HepG2 (cell line): ENCODE data around the gene OCLN. TPM values are rescaled to one million over a fixed set of nuclear protein-coding genes. Genes with fewer than 3 reads are reported as not detected.

Source experiments
- CAMTA2 ChIP-seq: sonication (generic); formaldehyde crosslinking; IDR thresholded peaks from 2 replicates; pipeline ENCODE4 v1.4.0; 2020; ENCODE audit warnings: mild to moderate bottlenecking, missing genetic modification reagents, borderline replicate concordance
- FOXA3 ChIP-seq: IDR thresholded peaks from 2 replicates; pipeline ENCODE4 v1.6.1; 2016; ENCODE audit warnings: missing genetic modification reagents, missing compliant biosample characterization
- GABPA ChIP-seq, 2 experiments: IDR thresholded peaks; 2 replicates each; pipeline ENCODE4 v1.6.1; 2011 to 2016; ENCODE audit warnings: low read depth in 2 of 2, low read length in 1 of 2, missing biosample characterization in 1 of 2, missing genetic modification characterization in 1 of 2
- HNRNPLL ChIP-seq: fragments of 200-400 bp; formaldehyde crosslinking; IDR thresholded peaks from 2 replicates; pipeline ENCODE4 v1.6.1; 2017; ENCODE audit warnings: mild to moderate bottlenecking, low read depth, low read length; ENCODE audit not compliant: poor library complexity, severe bottlenecking
- MAF1 ChIP-seq: sonication (generic); formaldehyde crosslinking; IDR thresholded peaks from 2 replicates; pipeline ENCODE4 v1.5.0; 2020; ENCODE audit warnings: missing genetic modification reagents, borderline replicate concordance
- MEF2D ChIP-seq: sonication (generic); formaldehyde crosslinking; IDR thresholded peaks from 2 replicates; pipeline ENCODE4 v1.5.1; 2020; ENCODE audit warnings: mild to moderate bottlenecking, missing genetic modification reagents
- NAIF1 ChIP-seq: sonication (generic); formaldehyde crosslinking; IDR thresholded peaks from 2 replicates; pipeline ENCODE4 v1.5.0; 2020; ENCODE audit warnings: mild to moderate bottlenecking, missing genetic modification reagents, borderline replicate concordance
- THAP9 ChIP-seq: sonication (generic); formaldehyde crosslinking; IDR thresholded peaks from 2 replicates; pipeline ENCODE4; 2020; ENCODE audit warnings: missing genetic modification reagents, mild to moderate bottlenecking, borderline replicate concordance
- ZBTB26 ChIP-seq: IDR thresholded peaks from 2 replicates; pipeline ENCODE4 v1.6.1; 2016; ENCODE audit warnings: missing compliant biosample characterization, missing genetic modification reagents, borderline replicate concordance
- ZNF460 ChIP-seq: sonication (generic); formaldehyde crosslinking; IDR thresholded peaks from 2 replicates; pipeline ENCODE4 v1.5.1; 2020; ENCODE audit warnings: missing genetic modification reagents, mild to moderate bottlenecking, borderline replicate concordance
- ZNF547 ChIP-seq: sonication (generic); formaldehyde crosslinking; IDR thresholded peaks from 2 replicates; pipeline ENCODE4 v1.5.1; 2020; ENCODE audit warnings: mild to moderate bottlenecking, missing genetic modification reagents
- polyA plus RNA-seq, 8 experiments: library from polyadenylated mRNA; depleted of rRNA in 3 of 8; stranded (reverse) in 7 of 8; unstranded in 1 of 8; fragments of >200 nt; fragmentation: Illumina TruSeq in 4 of 8; extraction: Trizol in 4 of 8; gene quantifications; 2 replicates each; pipeline versions ENCODE4 v1.2.1 to v1.2.3, GENCODE V29; 2011 to 2016; ENCODE audit warnings: low read depth in 4 of 8, missing spikeins in 1 of 8, mixed read lengths in 1 of 8; ENCODE audit not compliant: insufficient read depth in 1 of 8
- total RNA-seq, 5 experiments: library from RNA; depleted of rRNA; stranded (reverse); fragments of >200 nt; fragmentation: Illumina TruSeq; extraction: Trizol; gene quantifications; 2 replicates each; pipeline ENCODE4 v1.2.3, GENCODE V29; 2016; ENCODE audit warnings: low read depth in 1 of 5
- TF ChIP-seq, protein P1 (sequence below): sonication (generic); formaldehyde crosslinking; IDR thresholded peaks from 2 replicates; pipeline ENCODE4 v1.4.0; 2020; ENCODE audit warnings: missing genetic modification reagents
- TF ChIP-seq, protein P2 (sequence below): sonication (generic); formaldehyde crosslinking; IDR thresholded peaks from 2 replicates; pipeline ENCODE4 v1.9.0; 2021; ENCODE audit warnings: missing genetic modification reagents, borderline replicate concordance

The OCLN gene
- total and polyA plus RNA-seq, 2 of the 13 experiments (the other 11 are each of a cell fraction or from before 2014, with no cell fraction given), result 24.1 to 34.8 TPM

GRCh38 chr5:69493396-69494133, 975 bp downstream of the OCLN start (continued):
- TF ChIP-seq, protein P1, sequence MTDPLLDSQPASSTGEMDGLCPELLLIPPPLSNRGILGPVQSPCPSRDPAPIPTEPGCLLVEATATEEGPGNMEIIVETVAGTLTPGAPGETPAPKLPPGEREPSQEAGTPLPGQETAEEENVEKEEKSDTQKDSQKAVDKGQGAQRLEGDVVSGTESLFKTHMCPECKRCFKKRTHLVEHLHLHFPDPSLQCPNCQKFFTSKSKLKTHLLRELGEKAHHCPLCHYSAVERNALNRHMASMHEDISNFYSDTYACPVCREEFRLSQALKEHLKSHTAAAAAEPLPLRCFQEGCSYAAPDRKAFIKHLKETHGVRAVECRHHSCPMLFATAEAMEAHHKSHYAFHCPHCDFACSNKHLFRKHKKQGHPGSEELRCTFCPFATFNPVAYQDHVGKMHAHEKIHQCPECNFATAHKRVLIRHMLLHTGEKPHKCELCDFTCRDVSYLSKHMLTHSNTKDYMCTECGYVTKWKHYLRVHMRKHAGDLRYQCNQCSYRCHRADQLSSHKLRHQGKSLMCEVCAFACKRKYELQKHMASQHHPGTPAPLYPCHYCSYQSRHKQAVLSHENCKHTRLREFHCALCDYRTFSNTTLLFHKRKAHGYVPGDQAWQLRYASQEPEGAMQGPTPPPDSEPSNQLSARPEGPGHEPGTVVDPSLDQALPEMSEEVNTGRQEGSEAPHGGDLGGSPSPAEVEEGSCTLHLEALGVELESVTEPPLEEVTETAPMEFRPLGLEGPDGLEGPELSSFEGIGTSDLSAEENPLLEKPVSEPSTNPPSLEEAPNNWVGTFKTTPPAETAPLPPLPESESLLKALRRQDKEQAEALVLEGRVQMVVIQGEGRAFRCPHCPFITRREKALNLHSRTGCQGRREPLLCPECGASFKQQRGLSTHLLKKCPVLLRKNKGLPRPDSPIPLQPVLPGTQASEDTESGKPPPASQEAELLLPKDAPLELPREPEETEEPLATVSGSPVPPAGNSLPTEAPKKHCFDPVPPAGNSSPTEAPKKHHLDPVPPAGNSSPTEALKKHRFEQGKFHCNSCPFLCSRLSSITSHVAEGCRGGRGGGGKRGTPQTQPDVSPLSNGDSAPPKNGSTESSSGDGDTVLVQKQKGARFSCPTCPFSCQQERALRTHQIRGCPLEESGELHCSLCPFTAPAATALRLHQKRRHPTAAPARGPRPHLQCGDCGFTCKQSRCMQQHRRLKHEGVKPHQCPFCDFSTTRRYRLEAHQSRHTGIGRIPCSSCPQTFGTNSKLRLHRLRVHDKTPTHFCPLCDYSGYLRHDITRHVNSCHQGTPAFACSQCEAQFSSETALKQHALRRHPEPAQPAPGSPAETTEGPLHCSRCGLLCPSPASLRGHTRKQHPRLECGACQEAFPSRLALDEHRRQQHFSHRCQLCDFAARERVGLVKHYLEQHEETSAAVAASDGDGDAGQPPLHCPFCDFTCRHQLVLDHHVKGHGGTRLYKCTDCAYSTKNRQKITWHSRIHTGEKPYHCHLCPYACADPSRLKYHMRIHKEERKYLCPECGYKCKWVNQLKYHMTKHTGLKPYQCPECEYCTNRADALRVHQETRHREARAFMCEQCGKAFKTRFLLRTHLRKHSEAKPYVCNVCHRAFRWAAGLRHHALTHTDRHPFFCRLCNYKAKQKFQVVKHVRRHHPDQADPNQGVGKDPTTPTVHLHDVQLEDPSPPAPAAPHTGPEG (CRISPR knock-in tag), result 0 out of 2 replicates have a peak, but pooled peaks have one; percentile 42
- TF ChIP-seq, protein P2, sequence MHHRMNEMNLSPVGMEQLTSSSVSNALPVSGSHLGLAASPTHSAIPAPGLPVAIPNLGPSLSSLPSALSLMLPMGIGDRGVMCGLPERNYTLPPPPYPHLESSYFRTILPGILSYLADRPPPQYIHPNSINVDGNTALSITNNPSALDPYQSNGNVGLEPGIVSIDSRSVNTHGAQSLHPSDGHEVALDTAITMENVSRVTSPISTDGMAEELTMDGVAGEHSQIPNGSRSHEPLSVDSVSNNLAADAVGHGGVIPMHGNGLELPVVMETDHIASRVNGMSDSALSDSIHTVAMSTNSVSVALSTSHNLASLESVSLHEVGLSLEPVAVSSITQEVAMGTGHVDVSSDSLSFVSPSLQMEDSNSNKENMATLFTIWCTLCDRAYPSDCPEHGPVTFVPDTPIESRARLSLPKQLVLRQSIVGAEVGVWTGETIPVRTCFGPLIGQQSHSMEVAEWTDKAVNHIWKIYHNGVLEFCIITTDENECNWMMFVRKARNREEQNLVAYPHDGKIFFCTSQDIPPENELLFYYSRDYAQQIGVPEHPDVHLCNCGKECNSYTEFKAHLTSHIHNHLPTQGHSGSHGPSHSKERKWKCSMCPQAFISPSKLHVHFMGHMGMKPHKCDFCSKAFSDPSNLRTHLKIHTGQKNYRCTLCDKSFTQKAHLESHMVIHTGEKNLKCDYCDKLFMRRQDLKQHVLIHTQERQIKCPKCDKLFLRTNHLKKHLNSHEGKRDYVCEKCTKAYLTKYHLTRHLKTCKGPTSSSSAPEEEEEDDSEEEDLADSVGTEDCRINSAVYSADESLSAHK, result no peak
- TF ChIP-seq THAP9 (CRISPR knock-in tag) (no peak), HNRNPLL (peak; percentile 50), CAMTA2 (CRISPR knock-in tag) (0 out of 2 replicates have a peak, but pooled peaks have one; percentile 64), NAIF1 (CRISPR knock-in tag) (no peak), FOXA3 (CRISPR knock-in tag) (no peak), ZNF460 (CRISPR knock-in tag) (no peak), MAF1 (CRISPR knock-in tag) (no peak), ZBTB26 (CRISPR knock-in tag) (no peak), MEF2D (CRISPR knock-in tag) (no peak), GABPA (IDR thresholded peaks at IDR 0.05; ENCODE audit: low read depth, low read length) (no peak), GABPA (CRISPR knock-in tag; IDR thresholded peaks at IDR 0.05; ENCODE audit: low read depth) (no peak), ZNF547 (CRISPR knock-in tag) (no peak)
